ENCODE measurements around the gene B4GALT2. TPM values are rescaled to one million over a fixed set of nuclear protein-coding genes. Genes with fewer than 3 reads are reported as not detected.

The B4GALT2 gene
- total and polyA plus RNA-seq, 9 of the 15 experiments (the other 6 are each of a cell fraction or from before 2014, with no cell fraction given), result 1.3 to 86.8 (median 43.8) TPM

- no peak for TF ChIP-seq CUX1 (CRISPR knock-in tag; IDR thresholded peaks at IDR 0.05)
- TF ChIP-seq MEF2D (tag; conservative IDR thresholded peaks at IDR 0.05; ENCODE audit: low read depth), result no peak
- no peak for TF ChIP-seq TSHZ1 (CRISPR knock-in tag; IDR thresholded peaks at IDR 0.05)
- no peak for TF ChIP-seq ASH1L (IDR thresholded peaks at IDR 0.05; ENCODE audit: borderline replicate concordance, low read depth, partially characterized antibody)
- TF ChIP-seq PRPF4 (IDR thresholded peaks at IDR 0.05; ENCODE audit: insufficient read depth, low read depth, low read length, poor library complexity, severe bottlenecking), result no peak
- TF ChIP-seq ZFP30 (CRISPR knock-in tag; IDR thresholded peaks at IDR 0.05; ENCODE audit: borderline replicate concordance), result no peak
- no peak for TF ChIP-seq ATF2 (CRISPR knock-in tag; IDR thresholded peaks at IDR 0.05)
- no peak for TF ChIP-seq CLOCK (CRISPR knock-in tag; IDR thresholded peaks at IDR 0.05; ENCODE audit: borderline replicate concordance)
- TF ChIP-seq KLF13 (tag; IDR thresholded peaks at IDR 0.05; ENCODE audit: borderline replicate concordance, low read depth), result no peak
- TF ChIP-seq ETS2 (tag; IDR thresholded peaks at IDR 0.05; ENCODE audit: borderline replicate concordance, poor library complexity, severe bottlenecking), result no peak
Observed at GRCh38 chr1:43934101-43934985, 44.7 kb upstream of the B4GALT2 start (continued).

Measured in K562 (cell line).